Muscle of back (tissue), 11 donors: Measurements from ENCODE around the gene SPI1. TPM values are rescaled to one million over a fixed set of nuclear protein-coding genes. Genes with fewer than 3 reads are reported as not detected.
"Not testable (repeated sequence)": the region's sequence is repeated elsewhere in the genome, so short reads cannot be mapped to it uniquely, and the experiment has no call there.

Experiments
- DNase-seq, 3 donors: peaks; one replicate each; pipeline versions ENCODE4 v3.0.0 to v3.0.0-alpha.2; 2013
- polyA plus RNA-seq, 10 donors: library from polyadenylated mRNA; unstranded; fragments of 120-200 nt; gene quantifications; one replicate each; pipeline ENCODE4 v1.2.1, GENCODE V29; 2013; ENCODE audit not compliant: insufficient read length in 10 of 10

SPI1 gene
- polyA plus RNA-seq, 10 donors = 4.4 to 8.0 (median 5.4) TPM

DNA sequence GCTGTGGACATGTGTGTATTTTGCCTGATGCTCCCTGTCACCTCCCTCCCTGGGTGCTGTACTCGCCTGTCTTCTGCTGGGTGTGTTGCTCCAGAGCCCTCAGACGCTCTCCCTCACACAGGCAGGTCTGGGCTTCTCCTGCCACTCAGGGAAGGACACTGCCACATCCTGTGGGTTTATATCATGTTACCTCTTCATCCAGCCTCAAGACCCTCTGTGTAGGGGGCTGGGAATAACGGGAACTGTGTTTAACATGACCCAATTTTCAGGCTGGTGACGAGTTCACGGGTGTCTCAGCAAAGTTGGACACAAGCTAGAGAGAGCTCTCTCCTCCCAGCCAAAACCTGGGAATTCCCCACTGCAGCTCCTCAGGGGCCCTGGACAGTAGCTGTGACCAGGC is 50.4 kb downstream of the SPI1 start:
- no peak for DNase-seq

DNA sequence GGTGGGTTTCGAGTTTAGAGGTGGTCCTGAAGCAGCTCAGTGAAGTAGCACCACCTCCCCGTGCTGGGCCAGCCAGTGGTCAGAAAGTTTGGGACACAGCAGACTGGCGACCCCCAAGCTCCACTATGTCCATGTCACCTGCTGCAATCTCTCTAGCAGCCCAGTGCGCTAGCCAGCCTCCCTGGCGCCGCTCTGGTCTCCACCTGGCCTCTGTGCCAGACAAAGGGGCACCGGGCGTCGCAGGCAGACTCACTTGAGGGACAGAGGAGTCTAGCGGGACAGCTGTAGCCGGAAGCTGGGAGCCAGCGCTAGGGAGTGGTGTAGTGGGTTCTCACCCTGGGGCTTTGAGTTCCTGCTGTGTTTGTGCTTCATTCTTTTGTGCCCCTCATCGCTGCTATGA is 51.3 kb downstream of the SPI1 start:
- DNase-seq = no peak

DNA sequence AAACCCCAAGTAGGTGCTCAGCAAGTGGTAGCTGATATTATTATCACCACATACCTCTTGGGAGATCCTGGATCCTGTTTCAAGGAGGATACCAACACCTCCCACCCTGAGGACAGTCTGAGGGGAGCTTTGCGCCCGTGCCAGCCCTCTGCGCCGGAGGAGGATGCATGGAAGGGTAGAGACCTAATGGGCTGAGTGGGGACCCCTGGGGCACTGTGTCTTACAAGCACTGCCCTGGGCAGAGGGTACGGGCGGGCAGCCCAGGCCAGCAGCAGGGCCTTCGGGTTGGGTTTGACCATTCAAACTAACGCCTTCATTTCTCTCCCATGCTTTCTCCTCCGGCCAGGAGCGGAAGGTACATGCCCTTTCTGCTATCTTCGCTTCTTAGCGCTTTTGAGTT is 52.1 kb downstream of the SPI1 start:
- no peak for DNase-seq

DNA sequence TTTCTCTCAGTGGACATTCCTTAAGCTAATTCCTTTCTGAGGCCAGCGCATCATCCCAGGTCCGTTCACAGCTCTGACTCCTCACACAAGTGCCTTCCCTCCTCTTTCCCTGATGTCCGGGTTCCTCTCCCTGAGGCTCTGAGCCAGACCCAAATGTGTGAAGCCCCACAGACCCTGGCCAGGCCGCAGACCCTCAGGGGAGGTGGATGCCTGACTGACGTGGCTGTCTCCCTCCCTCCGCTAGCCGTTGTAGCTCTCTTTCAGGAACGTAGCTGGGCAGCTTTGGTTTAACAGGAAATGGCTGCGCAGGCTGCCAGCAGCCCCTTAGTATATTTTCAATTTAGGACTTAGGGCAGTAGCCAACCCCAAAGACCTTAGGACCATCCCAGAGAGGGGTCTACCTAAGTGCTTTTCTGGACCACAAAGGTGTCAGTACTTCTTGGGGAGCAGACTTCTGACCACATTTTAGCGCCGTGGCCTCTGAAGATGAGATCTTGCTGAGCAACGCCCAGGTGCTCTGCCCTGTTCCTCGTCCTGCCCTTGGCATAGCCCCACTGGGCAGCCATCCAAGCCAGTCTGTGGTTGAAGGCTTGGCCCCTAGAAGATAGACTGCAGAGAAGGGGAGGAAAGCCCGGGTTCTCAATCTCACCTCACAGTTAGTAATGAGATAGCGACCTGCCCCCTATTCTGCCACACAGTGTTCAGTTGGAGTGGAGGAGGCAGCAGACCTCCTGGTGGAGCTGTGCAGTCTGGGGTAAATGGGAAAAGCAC is 52.9 kb downstream of the SPI1 start:
- DNase-seq = no peak

DNA sequence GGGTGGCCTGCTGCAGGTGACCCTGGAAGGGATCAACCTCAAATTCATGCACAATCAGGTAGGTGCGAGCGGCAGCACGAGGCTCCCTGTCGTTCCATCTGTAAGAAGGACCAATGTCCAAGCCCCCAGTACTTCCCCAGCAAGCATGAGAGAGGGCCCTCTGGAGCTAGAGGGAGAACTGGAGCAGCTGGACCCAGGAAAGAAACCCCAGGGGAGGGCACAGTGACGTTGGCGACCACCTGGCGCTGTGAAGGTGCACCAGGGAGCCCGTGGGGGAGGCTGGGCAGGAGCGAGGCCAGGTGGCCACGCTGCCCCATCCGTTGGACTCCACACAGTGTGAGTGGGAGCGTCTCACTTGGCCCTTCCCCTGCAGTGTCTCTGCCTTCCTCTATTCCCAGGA is 53.8 kb downstream of the SPI1 start:
- no peak for DNase-seq

DNA sequence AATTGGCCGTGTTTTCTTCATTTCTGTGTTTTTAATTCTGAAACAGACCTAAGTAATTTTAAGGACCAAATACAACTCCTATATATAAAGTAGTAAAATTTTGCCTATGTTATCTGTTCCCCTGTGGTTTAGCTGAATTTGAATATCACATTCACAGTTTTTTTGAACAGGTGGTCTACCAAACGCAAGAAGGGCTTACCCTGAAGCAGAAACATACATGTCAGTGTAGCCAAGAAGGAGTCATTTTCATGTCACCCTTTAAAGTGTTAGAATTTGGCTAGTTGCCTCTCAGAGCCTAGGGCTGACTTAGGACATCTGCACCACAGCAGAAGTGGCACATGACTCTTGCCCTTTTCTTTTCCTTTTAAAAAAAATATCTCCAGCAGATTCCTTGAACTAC is 60.2 kb downstream of the SPI1 start:
- DNase-seq = no peak

DNA sequence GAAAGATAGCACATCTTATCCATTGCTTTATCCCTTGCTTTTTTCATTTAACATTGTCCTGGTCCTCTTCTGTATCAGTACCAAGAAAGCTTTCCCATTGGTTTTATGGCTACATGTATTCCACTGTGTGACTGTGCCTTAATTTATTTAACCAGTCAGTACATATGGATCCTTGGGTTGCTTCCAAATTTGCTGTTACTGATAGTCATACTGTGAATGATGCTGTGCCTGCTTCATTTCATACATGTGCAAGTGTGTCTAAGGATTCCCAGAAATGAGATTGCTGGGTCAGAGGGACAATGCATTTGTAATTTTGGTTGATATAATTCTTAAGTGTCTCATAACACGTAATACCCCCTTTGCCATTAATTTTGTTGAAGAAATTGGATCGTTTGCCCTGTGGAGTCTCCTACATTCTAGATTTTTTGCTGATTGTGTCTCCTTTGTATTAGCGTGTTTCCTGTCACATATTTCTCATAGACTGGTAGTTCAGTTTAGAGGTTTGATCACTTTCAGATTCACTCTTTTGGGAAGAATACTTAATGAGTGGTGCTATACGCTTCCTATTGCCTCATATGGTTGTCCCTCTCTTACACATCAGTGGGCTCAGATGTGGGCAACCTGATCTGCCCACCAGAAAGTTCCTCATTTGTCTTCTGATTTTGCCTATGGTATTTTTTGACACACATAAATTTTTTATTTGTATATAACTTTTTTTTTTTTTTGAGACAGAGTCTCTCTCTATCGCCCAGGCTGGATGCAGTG is 61.1 kb downstream of the SPI1 start:
- DNase-seq = no peak

DNA sequence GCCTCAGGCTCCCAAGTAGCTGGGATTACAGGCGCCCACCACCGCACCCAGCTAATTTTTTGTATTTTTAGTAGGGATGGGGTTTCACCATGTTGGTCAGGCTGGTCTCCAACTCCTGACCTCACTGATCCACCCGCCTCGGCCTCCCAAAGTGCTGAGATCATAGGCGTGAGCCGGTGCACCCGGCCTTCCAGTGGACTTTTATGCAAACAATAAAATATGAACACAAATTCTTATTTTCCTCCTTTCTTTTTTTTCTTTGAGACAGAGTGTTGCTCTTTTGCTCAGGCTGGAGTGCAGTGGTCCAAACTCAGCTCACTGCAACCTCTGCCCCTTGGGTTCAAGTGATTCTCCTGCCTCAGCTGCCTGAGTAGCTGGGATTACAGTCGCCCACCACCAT is 61.8 kb downstream of the SPI1 start:
- not testable (repeated sequence) for DNase-seq

DNA sequence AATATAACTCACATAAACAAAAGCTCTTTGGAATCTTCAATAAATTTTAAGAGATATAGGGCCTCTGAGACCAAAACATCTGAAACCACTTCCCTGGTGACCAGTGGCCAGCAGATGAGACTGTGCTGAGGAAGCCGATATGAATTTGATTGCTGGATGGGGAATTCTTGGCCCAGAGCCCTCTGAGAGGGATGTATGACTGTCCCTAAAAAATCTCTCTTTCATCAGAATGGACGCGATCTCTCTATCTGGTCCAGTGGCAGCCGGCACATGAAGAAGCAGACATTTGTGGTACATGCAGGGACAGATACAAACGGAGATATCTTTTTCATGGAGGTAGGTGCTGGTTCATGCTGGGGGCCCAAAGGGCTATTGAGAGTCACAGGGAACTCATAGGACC is 63.4 kb downstream of the SPI1 start:
- DNase-seq = no peak

DNA sequence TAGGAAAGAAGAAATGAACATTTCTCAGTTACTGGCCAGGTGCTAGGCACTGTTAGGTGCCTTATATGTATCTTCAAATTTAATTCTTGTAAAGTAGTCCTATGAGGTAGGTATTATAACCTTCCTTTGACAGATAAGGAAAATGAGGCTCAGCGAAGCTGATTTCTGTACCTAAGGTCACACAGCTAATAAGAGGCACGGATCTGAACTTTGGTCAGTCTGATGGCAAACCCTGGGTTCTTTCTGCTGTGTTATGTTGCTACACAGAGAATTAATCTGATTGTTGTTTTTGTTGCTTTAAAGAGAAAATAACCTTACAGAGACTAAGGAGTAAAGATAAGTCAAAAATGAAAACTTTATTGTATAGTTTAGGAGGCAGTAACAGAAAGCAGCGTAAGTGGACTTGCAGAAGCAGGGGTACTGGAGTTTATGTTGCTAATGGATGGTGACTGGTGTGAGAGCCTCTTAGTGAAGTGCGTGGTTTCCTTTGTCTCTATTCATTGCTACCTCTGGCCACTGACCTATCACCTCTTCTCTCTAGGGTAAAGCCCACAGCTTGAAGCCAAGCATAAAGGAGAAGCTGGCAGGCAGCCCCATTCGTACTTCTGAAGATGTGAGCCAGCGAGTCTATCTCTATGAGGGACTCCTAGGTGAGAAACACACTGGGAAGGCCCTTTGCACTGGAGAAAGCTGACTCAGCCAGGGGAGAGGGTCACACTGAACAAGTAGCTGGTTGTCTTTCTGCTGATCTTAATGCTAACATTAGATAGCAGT is 70.1 kb downstream of the SPI1 start:
- no peak for DNase-seq

DNA sequence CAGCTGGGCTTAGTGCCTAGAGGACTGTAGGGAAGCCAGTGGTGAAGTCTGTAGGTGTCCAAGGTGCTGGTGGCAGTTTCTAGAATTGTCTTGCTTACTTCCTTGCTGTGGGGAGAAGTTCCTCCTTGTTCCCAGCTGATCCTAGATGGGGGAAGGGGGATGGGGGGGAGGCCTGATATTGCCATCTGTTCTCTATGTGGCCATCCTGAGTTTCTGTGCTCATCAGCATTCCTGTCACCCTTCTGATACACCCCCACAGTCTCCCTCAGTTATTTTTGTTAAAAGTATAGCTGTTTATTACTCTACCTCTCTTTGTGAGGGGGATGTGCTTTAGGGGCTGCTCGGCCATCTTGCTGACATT is 71.9 kb downstream of the SPI1 start:
- no peak for DNase-seq

DNA sequence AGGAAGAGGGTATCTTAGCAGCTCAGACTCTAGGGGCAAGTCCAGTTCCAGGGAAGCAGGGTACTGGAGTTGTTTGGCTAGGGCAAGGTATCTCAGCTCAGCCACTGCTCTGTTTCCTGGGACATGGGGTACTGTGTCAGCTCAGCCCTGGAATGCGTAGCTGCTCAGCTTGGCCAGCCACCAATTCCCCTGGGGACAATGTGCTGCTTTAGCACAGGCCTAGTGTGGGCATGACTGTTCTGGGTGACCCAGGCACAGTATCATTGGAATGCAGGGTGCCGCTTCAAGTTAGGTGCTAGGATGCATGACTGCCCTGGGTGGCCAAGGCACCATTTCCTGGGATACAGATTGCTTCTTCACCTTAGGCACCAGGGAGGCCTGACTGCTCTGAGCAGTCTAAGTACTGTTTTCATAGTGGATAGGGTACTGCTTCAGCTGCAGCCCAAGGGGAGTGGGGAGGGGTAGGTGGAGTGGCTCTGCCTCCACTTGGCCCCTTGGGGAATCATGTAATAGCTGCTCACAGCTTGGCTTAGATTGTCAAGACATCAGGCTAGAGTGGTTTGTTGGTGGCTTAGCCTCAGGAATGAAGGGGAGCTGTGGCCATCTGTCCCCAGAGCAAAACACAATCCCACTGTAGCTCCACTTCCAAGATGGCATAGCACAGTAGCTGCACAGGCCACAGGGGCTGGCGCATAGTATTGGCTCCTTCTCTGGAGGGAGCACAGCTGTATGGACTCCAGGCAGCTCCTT is 72.4 kb downstream of the SPI1 start:
- no peak for DNase-seq

Other genes with a start within 250 kb of the SPI1 start
- gene ARFGAP2, start 201.7 kb downstream of the SPI1 start, polyA plus RNA-seq = 10 to 100 TPM; 54.1 to 88.7 (median 65.4) TPM
- gene PACSIN3, start 192.1 kb downstream of the SPI1 start, polyA plus RNA-seq = 100 to 1,000 TPM; 108 to 215 (median 190) TPM
- gene DDB2, start 163.6 kb downstream of the SPI1 start, polyA plus RNA-seq = 10 to 100 TPM; 10.8 to 16.7 (median 12.4) TPM
- 10 to 100 TPM; 17.0 to 30.9 (median 24.6) TPM for gene ACP2, start 129.7 kb downstream of the SPI1 start, polyA plus RNA-seq
- 10 to 100 TPM; 12.6 to 21.7 (median 15.0) TPM for gene NR1H3, start 120.6 kb downstream of the SPI1 start, polyA plus RNA-seq
- 10 to 100 TPM; 23.9 to 33.1 (median 29.8) TPM for gene MADD, start 108.4 kb downstream of the SPI1 start, polyA plus RNA-seq
- gene MYBPC3, start 25.8 kb downstream of the SPI1 start, polyA plus RNA-seq = 1 to 10 TPM in 2 of 10 donors, under 1 TPM in 8; 0.05 to 1.3 (median 0.29) TPM
- gene SLC39A13, start 30.0 kb upstream of the SPI1 start, polyA plus RNA-seq = 10 to 100 TPM; 27.0 to 48.6 (median 35.3) TPM
- 100 to 1,000 TPM; 106 to 147 (median 120) TPM for gene PSMC3, start 47.9 kb upstream of the SPI1 start, polyA plus RNA-seq
- 100 to 1,000 TPM in 1 of 10 donors, 10 to 100 TPM in 9; 60.8 to 101 (median 78.6) TPM for gene RAPSN, start 70.6 kb upstream of the SPI1 start, polyA plus RNA-seq
- 10 to 100 TPM; 46.6 to 93.3 (median 69.1) TPM for gene CELF1, start 174.6 kb upstream of the SPI1 start, polyA plus RNA-seq
- 10 to 100 TPM; 20.4 to 35.8 (median 26.0) TPM for gene PTPMT1, start 187.1 kb upstream of the SPI1 start, polyA plus RNA-seq
- gene KBTBD4, start 200.4 kb upstream of the SPI1 start, polyA plus RNA-seq = 10 to 100 TPM; 11.2 to 14.5 (median 13.4) TPM
- 10 to 100 TPM; 88.1 to 95.3 (median 90.8) TPM for gene NDUFS3, start 200.5 kb upstream of the SPI1 start, polyA plus RNA-seq
- gene FAM180B, start 208.1 kb upstream of the SPI1 start, polyA plus RNA-seq = 1 to 10 TPM; 1.2 to 4.1 (median 2.7) TPM
- 10 to 100 TPM in 2 of 10 donors, 1 to 10 TPM in 8; 4.3 to 13.2 (median 7.7) TPM for gene C1QTNF4, start 215.9 kb upstream of the SPI1 start, polyA plus RNA-seq